ENCODE measurements around the gene EFTUD2.

EFTUD2 gene

DNA sequence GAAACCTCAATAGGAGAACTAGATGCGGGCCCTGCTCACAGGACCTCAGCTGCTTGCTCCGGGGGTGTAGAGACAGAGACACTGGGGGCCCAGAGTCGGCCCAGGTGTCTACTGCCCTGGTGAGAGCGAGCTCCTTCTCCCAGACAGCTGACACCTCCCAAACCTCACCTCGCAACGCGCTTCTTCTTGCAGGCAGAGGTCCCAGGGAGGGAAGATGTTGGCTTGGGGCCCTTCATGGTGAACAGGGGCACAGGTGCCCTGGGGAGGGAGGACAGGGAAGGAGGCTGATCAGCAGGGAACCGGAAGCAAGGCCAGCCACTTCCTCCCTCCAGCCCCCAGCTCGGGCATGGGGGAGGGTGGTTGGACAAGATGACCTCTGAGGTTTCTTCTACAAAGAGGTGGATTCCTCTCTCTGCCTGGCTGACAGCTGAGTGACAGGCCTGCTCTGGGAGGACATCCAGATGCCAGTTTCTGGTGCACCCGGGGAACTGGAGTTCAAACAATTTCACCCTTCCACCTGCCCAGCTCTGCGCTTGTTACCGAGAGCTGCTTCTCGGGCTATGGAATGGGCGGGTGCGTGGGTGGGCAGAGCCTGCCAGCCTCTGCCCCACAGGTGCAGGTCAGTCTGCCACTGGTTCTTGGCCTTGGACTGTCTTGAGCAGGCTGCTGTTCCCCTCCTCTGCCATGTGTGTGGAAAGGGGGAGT, 27.7 kb upstream of the EFTUD2 start:
- in situ Hi-C loops (cut with MboI; ENCODE audit: low sequenced_read_pairs) = loop anchor here (10.0 kb wide), 1 partner anchor 98 kb away; no protein-coding TSS in a partner anchor

DNA sequence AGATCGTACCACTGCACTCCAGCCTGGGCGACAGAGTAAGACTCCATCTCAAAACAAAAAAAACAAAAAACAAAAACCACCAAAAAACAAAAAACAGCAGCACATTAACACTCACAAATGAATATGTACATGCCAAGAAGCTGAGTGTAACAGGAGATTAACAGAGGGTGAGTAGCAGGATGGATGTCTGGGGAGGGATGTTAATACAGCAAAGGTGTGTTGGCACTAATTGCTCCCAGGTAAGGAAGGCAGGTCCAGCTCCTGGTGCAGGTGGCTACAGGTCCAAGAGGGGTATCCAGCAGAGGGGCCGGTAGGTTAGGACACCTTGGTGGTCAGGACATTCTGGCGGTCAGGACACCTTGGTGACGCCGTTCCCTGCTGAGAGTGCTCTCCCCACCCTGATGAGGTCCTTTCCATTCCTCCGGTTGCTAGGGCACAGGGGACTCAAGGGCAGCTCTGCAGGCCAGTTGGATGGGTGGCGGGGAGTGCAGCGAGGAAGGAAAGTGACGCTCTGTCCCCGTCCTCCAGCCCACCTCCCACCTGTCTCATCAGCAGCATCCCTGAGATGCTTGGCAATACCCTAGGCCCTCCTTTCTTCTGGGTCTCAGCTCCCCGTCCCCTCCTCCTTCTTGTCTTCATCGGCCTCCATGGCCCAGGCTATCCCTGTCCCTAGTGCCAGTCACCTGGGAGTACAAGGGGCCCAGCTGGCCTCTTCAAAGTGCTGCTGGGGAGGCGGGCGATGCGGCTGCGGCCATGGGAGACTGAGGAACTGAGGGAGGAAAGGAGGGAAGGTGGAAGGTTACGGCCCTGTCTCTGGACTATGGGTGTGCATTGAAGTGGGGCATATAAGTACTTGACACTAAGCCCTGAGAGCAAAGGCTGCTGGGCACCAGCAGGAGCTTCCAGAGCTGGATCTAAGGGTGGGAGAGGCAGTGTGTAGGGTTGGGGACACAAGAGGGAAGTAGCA, 26.8 kb upstream of the EFTUD2 start:
- in situ Hi-C loops (cut with MboI; ENCODE audit: low sequenced_read_pairs) = loop anchor here (10.0 kb wide), 1 partner anchor 99 kb away; no protein-coding TSS in a partner anchor

DNA sequence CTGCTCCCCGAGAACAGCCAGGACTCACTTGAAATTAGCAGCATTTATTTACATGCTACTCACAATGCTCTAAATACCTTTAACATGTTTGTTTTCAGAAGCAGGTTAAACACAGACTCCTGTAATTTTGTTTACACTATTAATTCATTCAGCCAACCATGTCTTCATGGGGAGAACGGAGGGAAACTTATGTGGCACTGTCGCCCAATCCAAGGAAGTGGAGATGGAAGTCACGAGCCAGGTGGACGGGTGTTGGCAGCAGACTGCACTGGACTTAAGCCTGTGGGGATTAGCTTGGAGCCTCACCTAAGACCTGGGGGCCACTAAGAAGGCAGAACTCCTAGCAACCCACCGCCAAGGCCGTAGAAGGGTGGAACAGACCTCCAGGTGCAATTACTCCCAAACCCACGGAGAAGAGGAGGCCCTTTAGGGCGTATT, 24.9 kb upstream of the EFTUD2 start:
- in situ Hi-C loops (cut with MboI; ENCODE audit: low sequenced_read_pairs) = loop anchor here (10.0 kb wide), 1 partner anchor 101 kb away; no protein-coding TSS in a partner anchor

DNA sequence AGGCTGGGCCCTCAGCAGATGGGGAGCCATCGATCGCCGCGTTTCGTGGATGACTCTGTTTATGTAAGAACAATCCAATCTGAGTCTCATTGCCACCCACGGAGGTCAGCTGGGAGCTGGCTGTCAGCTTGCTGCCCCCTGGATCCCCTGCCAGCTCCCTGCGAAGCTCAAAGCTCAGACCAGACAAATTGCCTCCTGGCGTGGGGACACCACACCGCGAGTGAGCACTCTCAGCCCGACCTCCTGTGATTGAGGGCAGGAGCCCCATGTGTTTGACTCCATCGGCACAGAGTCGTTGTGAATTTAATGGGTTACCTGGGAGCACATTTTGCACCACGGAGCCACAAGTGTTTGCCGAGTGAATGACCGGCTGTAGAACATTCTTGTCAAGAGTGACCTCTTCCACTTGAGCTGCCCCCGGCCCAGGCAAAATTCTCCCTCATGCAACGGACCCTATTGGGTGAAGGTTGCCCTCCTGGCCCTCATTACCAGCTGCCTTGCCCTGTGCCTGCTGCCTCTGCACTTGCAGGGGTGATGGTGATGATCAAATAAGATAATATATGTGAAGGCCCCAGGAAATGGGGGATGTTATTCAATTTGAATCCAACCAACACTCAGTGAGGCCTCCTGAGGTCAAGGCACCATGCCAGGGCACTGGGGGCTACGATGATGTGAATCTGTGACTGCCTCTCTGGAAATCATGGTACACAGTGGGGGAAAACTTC, 23.7 kb upstream of the EFTUD2 start:
- in situ Hi-C loops (cut with MboI; ENCODE audit: low sequenced_read_pairs) = loop anchor here (10.0 kb wide), 1 partner anchor 102 kb away; no protein-coding TSS in a partner anchor

DNA sequence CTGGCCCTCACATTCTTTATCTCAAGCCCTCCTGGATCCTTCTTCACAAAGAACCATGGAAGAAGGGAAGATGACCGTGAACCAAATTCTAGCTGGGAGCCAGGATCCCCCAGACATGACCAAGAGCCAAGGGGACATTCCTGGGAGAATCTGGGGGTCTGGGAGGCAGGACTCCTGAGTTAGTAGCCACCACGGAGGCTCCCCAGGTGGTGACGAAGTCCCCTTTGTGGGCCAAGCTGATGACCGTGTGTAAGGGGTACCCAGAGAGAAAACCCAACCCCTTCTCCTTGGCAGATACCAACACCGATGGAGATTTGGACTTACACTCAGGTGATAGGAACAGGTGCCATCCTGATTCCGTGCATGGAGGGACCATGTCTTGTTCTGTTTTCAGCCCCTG, 22.9 kb upstream of the EFTUD2 start:
- in situ Hi-C loops (cut with MboI; ENCODE audit: low sequenced_read_pairs) = loop anchor here (10.0 kb wide), 1 partner anchor 103 kb away; no protein-coding TSS in a partner anchor

DNA sequence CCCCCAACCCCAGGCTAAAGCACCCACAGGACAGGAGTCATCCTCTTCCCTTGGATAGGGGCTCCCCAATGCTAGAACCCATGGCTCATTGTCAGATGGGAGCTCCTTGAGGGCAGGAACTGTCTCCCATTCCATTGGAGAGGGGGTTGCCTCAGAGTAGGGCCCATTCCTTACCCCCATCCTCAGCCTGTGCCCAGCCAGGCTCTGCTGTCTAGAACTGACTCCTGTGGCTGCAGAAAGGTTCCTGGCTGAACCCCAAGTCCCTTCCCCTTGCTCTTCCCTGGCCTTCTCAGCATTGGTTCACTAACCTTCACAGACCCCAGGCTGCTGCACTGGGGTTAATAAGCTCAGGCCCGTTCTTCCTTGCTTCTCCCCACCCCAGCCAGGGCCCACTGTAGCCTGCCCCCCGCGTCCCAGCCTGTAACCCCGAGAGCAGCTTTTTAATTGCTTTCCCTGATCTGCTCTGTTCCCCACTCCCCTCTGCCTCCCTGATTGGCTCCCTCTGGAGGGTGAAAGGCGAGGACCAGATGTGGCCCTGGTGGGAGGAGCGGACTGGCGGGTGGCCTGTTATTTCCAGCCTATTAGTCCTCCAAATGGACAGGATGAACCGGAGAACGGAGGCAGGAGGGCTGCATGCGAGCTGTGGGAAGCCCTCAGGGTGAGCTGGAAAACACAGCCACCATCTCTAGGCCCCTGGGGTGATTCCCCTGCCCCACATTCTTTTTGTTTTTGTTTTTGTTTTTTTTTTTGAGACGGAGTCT, 22.1 kb upstream of the EFTUD2 start:
- in situ Hi-C loops (cut with MboI; ENCODE audit: low sequenced_read_pairs) = loop anchor here (10.0 kb wide), 1 partner anchor 103 kb away; no protein-coding TSS in a partner anchor

DNA sequence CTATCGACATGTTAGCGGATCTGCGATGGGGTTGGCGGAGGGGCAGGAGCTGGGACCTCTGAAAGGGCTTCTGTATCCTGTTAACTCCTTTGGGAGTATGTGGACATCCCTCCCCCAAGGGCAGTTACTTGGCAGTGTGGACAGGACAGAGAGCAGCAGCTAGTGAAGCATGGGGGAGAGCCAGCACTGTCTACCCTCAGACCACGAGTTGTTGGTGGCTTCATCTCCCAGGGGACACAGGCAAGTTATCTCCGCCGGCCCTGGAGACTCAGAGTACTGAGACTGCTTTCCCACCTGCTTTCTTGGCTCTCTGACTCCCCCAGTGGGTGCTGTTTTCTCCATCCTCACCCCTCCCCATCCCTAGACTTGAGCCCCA, 21.3 kb upstream of the EFTUD2 start:
- in situ Hi-C loops (cut with MboI; ENCODE audit: low sequenced_read_pairs) = loop anchor here (10.0 kb wide), 1 partner anchor 104 kb away; no protein-coding TSS in a partner anchor

DNA sequence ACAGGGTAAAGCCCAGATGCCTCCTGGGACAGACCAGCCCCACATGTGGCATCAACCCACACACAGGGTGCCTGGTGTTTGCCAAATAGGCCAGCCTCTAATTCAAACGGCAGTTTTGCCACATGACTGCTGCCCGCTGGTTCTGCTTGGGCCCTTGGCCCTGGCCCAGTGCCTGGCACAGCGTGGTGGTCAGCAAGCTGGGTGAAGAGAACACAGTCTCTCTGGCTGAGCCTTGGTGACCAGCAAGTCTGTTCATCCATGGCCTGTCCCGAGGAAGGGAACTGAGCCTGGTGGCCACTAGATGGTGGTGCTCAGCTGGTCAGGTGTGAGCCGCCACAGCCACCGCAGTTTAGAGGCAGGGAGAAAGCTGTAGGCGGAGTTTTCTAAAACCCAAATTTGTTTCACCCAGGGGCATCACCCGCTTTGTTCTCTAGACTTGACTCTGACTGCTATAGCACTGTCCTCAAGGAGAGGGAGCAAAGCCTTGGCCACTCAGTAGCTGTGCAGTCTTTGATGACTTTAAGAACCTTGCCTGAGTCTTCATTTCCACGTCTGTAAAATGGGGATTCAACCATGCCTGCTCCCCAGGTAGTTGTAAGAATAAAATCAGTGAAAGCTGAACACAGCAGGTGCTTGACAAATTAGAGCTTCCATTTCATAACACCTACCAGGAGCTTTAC, 20.8 kb upstream of the EFTUD2 start:
- in situ Hi-C loops (cut with MboI; ENCODE audit: low sequenced_read_pairs) = loop anchor here (10.0 kb wide), 1 partner anchor 105 kb away; no protein-coding TSS in a partner anchor

DNA sequence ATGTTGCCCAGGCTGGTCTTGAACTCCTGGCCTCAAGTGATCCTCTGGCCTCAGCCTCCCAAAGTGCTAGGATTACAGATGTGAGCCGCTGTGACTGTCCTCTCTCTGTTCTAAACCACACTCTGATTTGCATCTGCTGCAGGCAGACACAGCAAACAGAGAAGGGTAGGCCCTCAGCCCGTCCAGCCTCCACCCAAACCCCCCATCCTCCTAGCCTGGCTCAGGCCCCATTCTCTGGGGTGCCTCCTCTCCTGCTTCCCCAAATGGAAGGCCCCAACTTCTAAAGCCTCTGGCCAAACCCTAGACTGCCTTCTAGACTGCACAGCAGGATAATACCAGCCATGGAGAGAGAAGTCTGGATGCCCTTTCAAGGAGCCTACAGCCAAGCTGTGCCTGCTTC, 20.2 kb upstream of the EFTUD2 start:
- in situ Hi-C loops (cut with MboI; ENCODE audit: low sequenced_read_pairs) = no loop called here

DNA sequence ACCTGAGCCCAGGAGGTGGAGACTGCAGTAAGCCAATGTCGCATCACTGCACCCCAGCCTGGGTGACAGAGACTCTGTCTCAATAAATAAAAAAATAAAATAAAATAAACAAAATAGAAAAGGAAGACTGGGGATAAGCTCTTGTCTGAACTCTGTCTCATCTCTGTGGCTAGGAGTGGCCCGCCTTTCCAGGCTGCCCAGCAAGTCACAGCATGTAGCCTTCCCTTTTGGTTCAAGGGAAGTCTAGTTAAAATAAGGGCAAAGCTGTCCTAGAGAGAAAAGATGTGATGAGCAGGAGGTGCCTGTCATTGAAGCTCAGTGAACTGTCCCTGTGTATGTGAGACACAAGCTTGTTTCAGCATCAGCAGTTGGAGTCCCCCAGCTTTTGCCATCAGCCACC, 18.8 kb upstream of the EFTUD2 start:
- in situ Hi-C loops (cut with MboI; ENCODE audit: low sequenced_read_pairs) = no loop called here

DNA sequence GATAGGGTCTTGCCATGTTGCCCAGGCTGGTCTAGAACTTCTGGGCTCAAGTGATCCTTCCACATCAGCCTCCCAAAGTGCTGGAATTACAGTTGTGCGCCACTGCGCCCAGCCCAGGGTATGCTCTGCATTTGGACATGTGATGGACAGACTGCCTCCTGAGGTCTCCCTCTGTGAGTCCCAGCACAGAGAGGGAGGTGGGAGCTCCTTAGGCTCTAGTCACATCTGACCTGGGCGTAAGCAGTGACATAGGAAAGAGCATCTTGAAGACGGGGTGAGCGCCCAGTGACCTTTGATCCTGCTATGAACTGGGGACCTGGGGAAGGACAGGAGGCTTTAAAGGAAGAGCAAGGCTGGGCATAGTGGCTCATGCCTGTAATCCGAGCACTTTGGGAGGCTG, 18.2 kb upstream of the EFTUD2 start:
- in situ Hi-C loops (cut with MboI; ENCODE audit: low sequenced_read_pairs) = no loop called here

DNA sequence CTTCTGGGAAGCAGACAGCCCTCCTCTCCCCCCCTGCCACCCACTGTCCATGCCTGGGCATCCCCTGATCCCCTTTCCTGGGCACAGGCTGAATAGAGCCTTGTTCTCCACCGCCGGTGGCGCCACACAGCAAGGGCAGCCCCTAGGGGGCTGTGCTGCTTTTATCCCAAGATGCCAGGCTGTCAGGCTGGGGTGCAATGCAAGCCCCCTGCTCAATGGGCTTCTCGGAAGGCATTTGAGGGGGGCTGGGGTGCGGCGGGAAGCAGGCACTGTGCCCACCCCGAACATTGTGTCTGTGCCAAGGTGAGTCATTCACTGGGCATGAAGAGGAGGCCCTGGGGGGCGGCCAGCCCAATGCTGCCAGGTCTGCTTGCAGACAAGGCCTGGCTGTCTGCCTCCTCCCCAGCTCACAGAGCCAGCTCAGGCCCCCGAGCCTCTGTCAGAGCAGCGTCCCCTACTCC, 17.6 kb upstream of the EFTUD2 start:
- in situ Hi-C loops (cut with MboI; ENCODE audit: low sequenced_read_pairs) = no loop called here

DNA sequence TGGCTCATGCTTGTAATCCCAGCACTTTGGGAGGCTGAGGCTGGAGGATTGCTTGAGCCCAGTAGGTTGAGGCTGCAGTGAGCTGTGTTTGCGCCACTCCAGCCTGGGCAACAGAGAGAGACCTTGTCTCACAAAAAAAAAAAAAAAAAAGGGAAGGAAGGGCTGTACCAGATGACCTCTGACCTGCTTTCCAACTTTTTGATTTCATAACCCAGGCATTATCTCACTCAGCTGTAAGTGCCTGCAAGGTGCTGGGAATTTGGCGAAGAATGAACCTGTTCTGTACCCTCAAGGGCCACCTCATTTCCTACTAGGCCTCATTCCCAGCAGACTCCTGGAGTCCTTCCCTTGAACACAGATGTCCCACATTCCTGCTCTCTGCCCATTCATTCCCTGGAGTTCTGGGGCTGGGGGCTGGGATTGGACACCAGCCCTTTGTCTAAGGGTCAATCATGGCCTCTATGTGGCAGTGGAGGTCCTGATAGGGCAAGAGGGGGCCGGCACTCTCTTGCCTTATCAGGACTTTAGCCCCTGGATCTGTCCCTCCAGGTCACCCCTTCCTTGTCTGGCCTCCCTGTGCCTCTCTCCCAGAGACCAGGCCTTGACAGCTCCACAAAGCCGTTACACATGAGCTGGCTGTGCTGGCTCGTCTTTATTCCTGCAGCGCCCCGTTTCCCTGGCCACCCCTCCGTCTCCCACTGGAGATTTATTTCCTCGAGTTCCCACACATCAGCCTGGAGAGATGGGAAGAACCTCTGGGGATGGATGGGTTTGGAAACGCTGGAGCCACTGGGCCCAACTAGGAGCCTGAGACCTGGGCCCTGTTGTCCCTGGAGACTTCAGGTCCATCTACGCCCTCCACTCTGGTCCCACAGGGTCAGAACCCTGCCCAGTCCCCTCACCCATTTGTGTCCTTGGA, 16.9 kb upstream of the EFTUD2 start:
- in situ Hi-C loops (cut with MboI; ENCODE audit: low sequenced_read_pairs) = no loop called here

DNA sequence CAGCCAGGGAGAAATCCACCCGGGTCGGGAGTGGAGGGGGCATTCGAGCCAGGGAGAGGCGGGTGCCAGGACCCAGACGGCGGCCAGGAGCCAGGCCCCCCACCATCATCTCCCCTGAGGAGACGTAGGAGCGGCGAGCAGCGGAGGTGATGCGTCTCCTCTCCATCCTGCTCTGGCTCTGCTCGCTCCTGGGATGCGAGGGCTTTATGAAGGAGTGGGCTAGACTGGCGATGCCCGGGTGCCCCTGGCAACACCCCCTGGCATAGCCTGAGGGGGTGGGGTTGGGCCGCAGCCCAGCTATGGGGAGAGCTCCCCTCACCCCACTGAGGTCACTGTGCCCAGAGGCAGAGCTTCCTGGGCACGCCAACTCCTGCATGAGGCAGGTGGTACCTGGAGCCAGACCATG, 16.1 kb upstream of the EFTUD2 start, which contains the start of gene GFAP:
TSS of gene GFAP (minus strand) at position 180 of the 406 bp plus-strand sequence. CDS start at position 166, 14 bp downstream.
- in situ Hi-C loops (cut with MboI; ENCODE audit: low sequenced_read_pairs) = no loop called here

DNA sequence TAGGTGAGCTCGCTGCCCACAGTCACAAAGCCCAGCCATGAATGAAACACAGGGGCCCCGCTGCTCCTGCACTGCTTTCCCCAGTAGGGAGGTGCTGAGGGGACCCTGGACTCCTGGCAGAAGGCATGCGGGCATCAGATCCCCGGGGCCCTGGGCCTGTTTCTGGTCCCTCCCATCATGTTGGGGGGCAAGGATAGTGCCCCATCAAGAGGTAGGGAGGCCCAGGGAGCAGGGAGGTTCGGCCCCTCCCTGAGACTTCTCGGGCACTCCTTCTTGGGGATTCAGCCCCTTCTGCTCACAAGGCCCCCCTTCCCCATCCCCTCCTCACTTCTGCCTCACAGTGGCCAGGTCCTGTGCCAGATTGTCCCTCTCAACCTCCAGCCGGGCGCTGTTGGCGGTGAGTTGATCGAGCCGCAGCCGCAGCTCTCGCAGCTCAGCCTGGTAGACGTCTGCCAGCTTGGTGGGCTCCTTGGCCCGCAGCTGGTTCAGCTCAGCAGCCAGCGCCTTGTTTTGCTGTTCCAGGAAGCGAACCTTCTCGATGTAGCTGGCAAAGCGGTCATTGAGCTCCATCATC, 15.5 kb upstream of the EFTUD2 start:
- in situ Hi-C loops (cut with MboI; ENCODE audit: low sequenced_read_pairs) = no loop called here

DNA sequence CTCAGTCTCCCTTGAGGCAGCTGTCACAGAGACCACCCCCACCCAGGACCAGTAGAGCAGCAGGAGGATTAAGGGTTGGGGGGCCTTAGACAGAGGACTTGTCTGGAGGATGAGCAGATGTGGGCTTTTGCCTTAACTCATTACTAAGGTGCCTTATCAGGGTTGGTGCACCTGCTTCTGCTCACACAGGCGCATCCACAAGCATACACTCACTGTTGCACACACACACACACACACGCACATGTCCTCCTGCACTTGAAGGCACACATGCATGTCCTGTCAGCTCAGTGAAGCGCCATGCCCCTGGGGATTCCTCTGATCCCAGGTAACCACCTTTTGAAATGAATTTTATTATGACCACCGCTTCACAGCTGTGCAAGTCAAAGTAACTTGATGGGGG, 14.9 kb upstream of the EFTUD2 start:
- in situ Hi-C loops (cut with MboI; ENCODE audit: low sequenced_read_pairs) = no loop called here

DNA sequence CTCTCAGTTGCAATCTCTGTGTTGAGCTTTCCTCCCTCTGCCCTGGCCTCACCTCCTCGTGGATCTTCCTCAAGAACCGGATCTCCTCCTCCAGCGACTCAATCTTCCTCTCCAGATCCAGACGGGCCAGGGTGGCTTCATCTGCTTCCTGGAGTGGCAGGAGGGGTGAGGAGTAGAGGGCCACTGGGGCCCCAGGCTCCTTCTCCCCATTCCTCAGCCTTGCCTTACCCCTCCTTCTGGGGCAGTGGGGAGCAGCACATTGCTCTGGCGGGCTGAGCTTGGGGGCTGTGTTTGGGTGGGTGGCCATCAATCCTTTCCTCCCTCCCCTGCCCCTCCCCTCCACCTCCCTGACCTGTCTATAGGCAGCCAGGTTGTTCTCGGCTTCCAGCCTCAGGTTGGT, 14.4 kb upstream of the EFTUD2 start:
- in situ Hi-C loops (cut with MboI; ENCODE audit: low sequenced_read_pairs) = no loop called here
